Measurements from ENCODE around the gene SPATA24.

The SPATA24 gene

GRCh38 chr5:139402561-139403158 is 1.2 kb downstream of the SPATA24 start (continued):
- TF ChIP-seq CSRNP3 (CRISPR knock-in tag; IDR thresholded peaks at IDR 0.05) (no peak), OSR1 (CRISPR knock-in tag; IDR thresholded peaks at IDR 0.05) (no peak), ARNTL (CRISPR knock-in tag; IDR thresholded peaks at IDR 0.05; ENCODE audit: borderline replicate concordance, low read depth) (no peak)

- TF ChIP-seq ZNF565 (CRISPR knock-in tag; conservative IDR thresholded peaks at IDR 0.05; ENCODE audit: low read depth) (no peak), PPARA (CRISPR knock-in tag; IDR thresholded peaks at IDR 0.05; ENCODE audit: borderline replicate concordance) (no peak), ZNF70 (CRISPR knock-in tag; IDR thresholded peaks at IDR 0.05) (no peak), TCF4 (CRISPR knock-in tag; IDR thresholded peaks at IDR 0.05; ENCODE audit: borderline replicate concordance) (no peak), GLIS3 (CRISPR knock-in tag; IDR thresholded peaks at IDR 0.05) (no peak), TSHZ2 (CRISPR knock-in tag; IDR thresholded peaks at IDR 0.05) (no peak), ESRRG (CRISPR knock-in tag; IDR thresholded peaks at IDR 0.05) (no peak), PATZ1 (CRISPR knock-in tag; IDR thresholded peaks at IDR 0.05; ENCODE audit: borderline replicate concordance) (no peak), ZC3H10 (CRISPR knock-in tag; IDR thresholded peaks at IDR 0.05) (no peak), ZNF8 (CRISPR knock-in tag; IDR thresholded peaks at IDR 0.05) (no peak), ZFP30 (CRISPR knock-in tag; IDR thresholded peaks at IDR 0.05) (no peak), ISL1 (CRISPR knock-in tag; IDR thresholded peaks at IDR 0.05) (no peak), CSDC2 (CRISPR knock-in tag; IDR thresholded peaks at IDR 0.05) (no peak), SNAI2 (CRISPR knock-in tag; IDR thresholded peaks at IDR 0.05) (no peak), ARNTL (CRISPR knock-in tag; IDR thresholded peaks at IDR 0.05; ENCODE audit: borderline replicate concordance, low read depth) (no peak)
- ATAC-seq, result no peak
Measured at GRCh38 chr5:139401546-139401945, 2.3 kb downstream of the SPATA24 start.

GRCh38 chr5:139399501-139400121 is 4.3 kb downstream of the SPATA24 start:
- ATAC-seq, result no peak
- TF ChIP-seq BACH2 (CRISPR knock-in tag; IDR thresholded peaks at IDR 0.05; ENCODE audit: borderline replicate concordance) (no peak), ARNTL (CRISPR knock-in tag; IDR thresholded peaks at IDR 0.05; ENCODE audit: borderline replicate concordance, low read depth) (no peak), CSDC2 (CRISPR knock-in tag; IDR thresholded peaks at IDR 0.05) (no peak), TCF4 (CRISPR knock-in tag; IDR thresholded peaks at IDR 0.05; ENCODE audit: borderline replicate concordance) (no peak), ISL1 (CRISPR knock-in tag; IDR thresholded peaks at IDR 0.05) (no peak), POU6F1 (CRISPR knock-in tag; IDR thresholded peaks at IDR 0.05; ENCODE audit: borderline replicate concordance, low read depth) (no peak), TSHZ2 (CRISPR knock-in tag; IDR thresholded peaks at IDR 0.05) (no peak), CREB5 (CRISPR knock-in tag; IDR thresholded peaks at IDR 0.05; ENCODE audit: low read depth) (no peak), ZNF565 (CRISPR knock-in tag; conservative IDR thresholded peaks at IDR 0.05; ENCODE audit: low read depth) (no peak), ESRRG (CRISPR knock-in tag; IDR thresholded peaks at IDR 0.05) (no peak), SNAI2 (CRISPR knock-in tag; IDR thresholded peaks at IDR 0.05) (no peak), OSR1 (CRISPR knock-in tag; IDR thresholded peaks at IDR 0.05) (no peak), RARB (CRISPR knock-in tag; IDR thresholded peaks at IDR 0.05) (no peak), CSRNP3 (CRISPR knock-in tag; IDR thresholded peaks at IDR 0.05) (no peak), PPARA (CRISPR knock-in tag; IDR thresholded peaks at IDR 0.05; ENCODE audit: borderline replicate concordance) (no peak), ZC3H10 (CRISPR knock-in tag; IDR thresholded peaks at IDR 0.05) (no peak), GLIS3 (CRISPR knock-in tag; IDR thresholded peaks at IDR 0.05) (no peak), ZNF8 (CRISPR knock-in tag; IDR thresholded peaks at IDR 0.05) (no peak)

Data from SK-N-SH treated with all-trans-retinoic acid at 6 μM for 48 hours (cell line).